Measurements from ENCODE around the gene MAST3.

DNA sequence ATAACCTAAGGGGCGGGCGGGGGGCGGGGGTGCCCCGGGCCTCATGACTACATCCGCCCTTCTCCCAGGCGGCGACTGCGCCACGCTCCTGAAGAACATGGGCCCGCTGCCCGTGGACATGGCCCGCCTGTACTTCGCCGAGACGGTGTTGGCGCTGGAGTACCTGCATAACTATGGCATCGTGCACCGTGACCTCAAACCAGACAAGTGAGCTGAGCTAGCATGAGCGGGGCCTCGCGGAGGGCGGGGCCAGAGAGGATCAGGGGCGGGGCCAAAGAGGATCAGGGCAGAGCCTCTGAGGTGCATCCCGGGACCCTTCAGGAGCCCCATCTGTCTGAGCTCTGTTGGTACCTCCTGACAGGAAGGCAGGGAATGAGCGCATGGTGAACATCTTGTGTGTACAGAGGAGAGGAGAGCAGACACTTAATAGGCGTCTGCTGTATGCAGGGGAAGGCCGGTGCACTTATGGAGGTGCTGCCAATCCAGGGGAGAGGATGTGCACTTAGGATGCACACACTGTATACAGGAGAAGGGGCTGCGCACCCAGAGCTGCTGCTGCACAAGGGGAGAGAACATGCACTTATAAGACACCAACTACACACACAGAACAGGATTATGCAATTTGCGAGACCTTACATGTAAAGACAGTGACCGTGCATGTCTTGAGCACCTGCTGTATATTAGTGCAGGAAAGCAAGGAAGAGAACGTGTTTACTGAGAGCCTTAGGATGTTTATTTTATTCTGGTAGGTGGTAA is 34.4 kb downstream of the MAST3 start:
- TF ChIP-seq, protein P1, sequence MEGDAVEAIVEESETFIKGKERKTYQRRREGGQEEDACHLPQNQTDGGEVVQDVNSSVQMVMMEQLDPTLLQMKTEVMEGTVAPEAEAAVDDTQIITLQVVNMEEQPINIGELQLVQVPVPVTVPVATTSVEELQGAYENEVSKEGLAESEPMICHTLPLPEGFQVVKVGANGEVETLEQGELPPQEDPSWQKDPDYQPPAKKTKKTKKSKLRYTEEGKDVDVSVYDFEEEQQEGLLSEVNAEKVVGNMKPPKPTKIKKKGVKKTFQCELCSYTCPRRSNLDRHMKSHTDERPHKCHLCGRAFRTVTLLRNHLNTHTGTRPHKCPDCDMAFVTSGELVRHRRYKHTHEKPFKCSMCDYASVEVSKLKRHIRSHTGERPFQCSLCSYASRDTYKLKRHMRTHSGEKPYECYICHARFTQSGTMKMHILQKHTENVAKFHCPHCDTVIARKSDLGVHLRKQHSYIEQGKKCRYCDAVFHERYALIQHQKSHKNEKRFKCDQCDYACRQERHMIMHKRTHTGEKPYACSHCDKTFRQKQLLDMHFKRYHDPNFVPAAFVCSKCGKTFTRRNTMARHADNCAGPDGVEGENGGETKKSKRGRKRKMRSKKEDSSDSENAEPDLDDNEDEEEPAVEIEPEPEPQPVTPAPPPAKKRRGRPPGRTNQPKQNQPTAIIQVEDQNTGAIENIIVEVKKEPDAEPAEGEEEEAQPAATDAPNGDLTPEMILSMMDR (IDR thresholded peaks at IDR 0.05; ENCODE audit: poor library complexity, severe bottlenecking) = no peak
- no peak for TF ChIP-seq EZH2 (IDR thresholded peaks at IDR 0.05; ENCODE audit: borderline replicate concordance, insufficient read depth, low read length, poor library complexity, severe bottlenecking)
- no peak for TF ChIP-seq EP300 (conservative IDR thresholded peaks at IDR 0.05; ENCODE audit: poor library complexity, severe bottlenecking)
- TF ChIP-seq POLR2AphosphoS5 (IDR thresholded peaks at IDR 0.05) = no peak
